GM23338 (cell line): ENCODE results near the gene TEX10. TPM values are rescaled to one million over a fixed set of nuclear protein-coding genes. Genes with fewer than 3 reads are reported as not detected.

Experiments
- ATAC-seq: fragments of 200-7000 bp; cut with Tn5 transposase; 3 replicates; pipeline ENCODE4 v1.9.1; 2020
- DNase-seq: peaks from one replicate; pipeline ENCODE4 v3.0.0-alpha.2; 2015; ENCODE audit warnings: low spot score
- H2AFZ ChIP-seq: fragments of 200-600 bp; sonication (generic); 2 replicates; pipeline ENCODE4 v1.8.0; 2016; ENCODE audit warnings: antibody characterized with exemption, mild to moderate bottlenecking, moderate library complexity
- H3F3A ChIP-seq: fragments of 200-600 bp; sonication (generic); replicated peaks from 2 replicates; pipeline ENCODE4 v1.8.0; 2017; ENCODE audit warnings: antibody characterized with exemption, mixed run types, low read depth
- H3K27ac ChIP-seq: fragments of 200-600 bp; sonication (generic); 2 replicates; pipeline ENCODE4 v1.6.1; 2016; ENCODE audit warnings: low read depth
- H3K27me3 ChIP-seq: fragments of 200-600 bp; sonication (generic); 2 replicates; pipeline ENCODE4 v1.8.0; 2016; ENCODE audit warnings: mild to moderate bottlenecking, mixed run types, moderate library complexity; ENCODE audit not compliant: insufficient read depth
- H3K36me3 ChIP-seq: fragments of 200-600 bp; sonication (generic); 2 replicates; pipeline ENCODE4 v1.8.0; 2016; ENCODE audit warnings: mild to moderate bottlenecking; ENCODE audit not compliant: insufficient read depth
- H3K4me1 ChIP-seq: fragments of 200-600 bp; sonication (generic); 2 replicates; pipeline ENCODE4 v1.8.0; 2016; ENCODE audit warnings: mild to moderate bottlenecking, moderate library complexity; ENCODE audit not compliant: insufficient read depth
- H3K4me2 ChIP-seq: fragments of 200-600 bp; sonication (generic); 2 replicates; pipeline ENCODE4 v1.7.1; 2017; ENCODE audit warnings: mixed run types
- H3K4me3 ChIP-seq: fragments of 200-600 bp; sonication (generic); 2 replicates; pipeline ENCODE4 v1.6.1; 2016; ENCODE audit warnings: mixed run types
- H3K79me2 ChIP-seq: fragments of 200-600 bp; sonication (generic); replicated peaks from 2 replicates; pipeline ENCODE4 v1.8.0; 2017; ENCODE audit warnings: mild to moderate bottlenecking; ENCODE audit not compliant: insufficient read depth
- H3K9me2 ChIP-seq: fragments of 200-600 bp; sonication (generic); 2 replicates; pipeline ENCODE4 v1.8.0; 2017; ENCODE audit not compliant: insufficient read depth
- H4K20me1 ChIP-seq: fragments of 200-600 bp; sonication (generic); replicated peaks from 2 replicates; pipeline ENCODE4 v1.8.0; 2017; ENCODE audit warnings: mild to moderate bottlenecking; ENCODE audit not compliant: insufficient read depth
- H3K27ac Mint-ChIP-seq: 2 replicates; pipeline ENCODE4 v1.8.0; 2020; ENCODE audit warnings: inconsistent platforms, mild to moderate bottlenecking, moderate library complexity, mixed read lengths
- H3K27me3 Mint-ChIP-seq: 3 replicates; pipeline ENCODE4 v1.8.0; 2022; ENCODE audit warnings: low read depth, mild to moderate bottlenecking, moderate library complexity, mixed read lengths, inconsistent platforms; ENCODE audit not compliant: insufficient read depth, poor library complexity
- H3K36me3 Mint-ChIP-seq: 3 replicates; pipeline ENCODE4 v1.8.0; 2021; ENCODE audit warnings: low read depth, mild to moderate bottlenecking, inconsistent platforms, moderate library complexity, mixed read lengths
- H3K4me1 Mint-ChIP-seq: 3 replicates; pipeline ENCODE4 v1.8.0; 2020; ENCODE audit warnings: mild to moderate bottlenecking, inconsistent platforms, mixed read lengths
- H3K4me3 Mint-ChIP-seq: 3 replicates; pipeline ENCODE4 v1.8.0; 2021; ENCODE audit warnings: moderate library complexity, mild to moderate bottlenecking, inconsistent platforms, mixed read lengths
- H3K9me3 Mint-ChIP-seq: 3 replicates; pipeline ENCODE4 v1.8.0; 2020; ENCODE audit warnings: moderate library complexity, mild to moderate bottlenecking, inconsistent platforms, mixed read lengths
- CREB1 ChIP-seq: fragments of 250-450 bp; sonication (Bioruptor Pico); IDR thresholded peaks from 2 replicates; pipeline ENCODE4 v1.5.0; 2020; ENCODE audit warnings: low read depth, mild to moderate bottlenecking, moderate library complexity
- CTCF ChIP-seq, 2 experiments: fragments of 200-600 bp in 1 of 2; sonication (generic) in 1 of 2; conservative IDR thresholded peaks; 2 replicates each; pipeline versions ENCODE4 v1.5.1 to v1.6.1; 2016 to 2017; ENCODE audit warnings: antibody characterized with exemption in 2 of 2, low read depth in 2 of 2, mild to moderate bottlenecking in 2 of 2, moderate library complexity in 1 of 2
- EZH2phosphoT487 ChIP-seq: fragments of 200-600 bp; sonication (generic); IDR thresholded peaks from one replicate; pipeline ENCODE4 v1.8.1; 2018; ENCODE audit warnings: antibody characterized with exemption; ENCODE audit not compliant: unreplicated experiment
- JUNB ChIP-seq: IDR thresholded peaks from one replicate; pipeline ENCODE4 v1.6.1; 2016; ENCODE audit warnings: antibody characterized with exemption; ENCODE audit not compliant: unreplicated experiment
- POLR2AphosphoS5 ChIP-seq: IDR thresholded peaks from 2 replicates; pipeline ENCODE4 v1.6.1; 2016; ENCODE audit warnings: antibody characterized with exemption, low read depth
- STAT1 ChIP-seq: IDR thresholded peaks from one replicate; pipeline ENCODE4 v1.6.1; 2016; ENCODE audit warnings: antibody characterized with exemption; ENCODE audit not compliant: unreplicated experiment
- ZNF462 ChIP-seq: fragments of 250-450 bp; sonication (Bioruptor Pico); IDR thresholded peaks from 2 replicates; pipeline ENCODE4 v1.5.0; 2020; ENCODE audit warnings: mild to moderate bottlenecking, moderate library complexity
- polyA plus RNA-seq: library from polyadenylated mRNA; unstranded; fragments of >200 nt; fragmentation: Nextera tagmentation; extraction: Ambion mirVana; gene quantifications from 2 replicates; pipeline ENCODE4 v1.2.1, GENCODE V29; 2016
- total RNA-seq: library from RNA; depleted of rRNA; stranded (reverse); fragments of >200 nt; shearing (Covaris generic); gene quantifications from 2 replicates; pipeline ENCODE4 v1.2.3, GENCODE V29; 2014

Gene TEX10
- total and polyA plus RNA-seq, 2 experiments from 2014 or later: 35.0 to 102 TPM

GRCh38 chr9:100285601-100286000 is 67.1 kb downstream of the TEX10 start:
- Histone ChIP-seq H4K20me1 (no peaks in the 10 kb centered on the region), H3K27ac (no peak overlapping the region), H3F3A (no peaks in the 10 kb centered on the region), H2AFZ (no peak overlapping the region), H3K4me1 (no peaks in the 10 kb centered on the region), H3K27me3 (no peaks in the 10 kb centered on the region), H3K9me2 (peaks cover 6% of the 10 kb centered on the region), H3K79me2 (no peaks in the 10 kb centered on the region), H3K4me2 (no peak overlapping the region), H3K4me3 (no peak overlapping the region), H3K36me3 (peaks cover 13% of the 10 kb centered on the region; the same call in 1 of the 2 replicates)
- H3K4me1 Mint-ChIP-seq: no peaks in the 10 kb centered on the region
- ATAC-seq (no peak), DNase-seq (no peak)
- no peak overlapping the region for H3K27ac Mint-ChIP-seq
- peaks cover 56% of the 10 kb centered on the region for H3K36me3 Mint-ChIP-seq
- peaks cover 13% of the 10 kb centered on the region for H3K9me3 Mint-ChIP-seq
- H3K27me3 Mint-ChIP-seq: no peaks in the 10 kb centered on the region
- no peak for TF ChIP-seq STAT1
- TF ChIP-seq CTCF (conservative IDR thresholded peaks at IDR 0.05; ENCODE audit: low read depth in 2 of 2): no peak
- TF ChIP-seq JUNB: no peak
- TF ChIP-seq EZH2phosphoT487: no peak
- no peak for TF ChIP-seq POLR2AphosphoS5
- TF ChIP-seq ZNF462 (CRISPR knock-in tag): no peak
- TF ChIP-seq CREB1: no peak
- no peak overlapping the region for H3K4me3 Mint-ChIP-seq
